Muscle of back (tissue), 13 donors: ENCODE data around the gene PCGF1. TPM values are rescaled to one million over a fixed set of nuclear protein-coding genes. Genes with fewer than 3 reads are reported as not detected.

ENCODE experiments used
- DNase-seq, 3 donors: peaks; one replicate each; pipeline versions ENCODE4 v3.0.0 to v3.0.0-alpha.2; 2013
- long read RNA-seq, 9 donors: transcript quantifications; one replicate each; lab custom pipeline, GENCODE V29; 2026
- polyA plus RNA-seq, 10 donors: library from polyadenylated mRNA; unstranded; fragments of 120-200 nt; gene quantifications; one replicate each; pipeline ENCODE4 v1.2.1, GENCODE V29; 2013; ENCODE audit not compliant: insufficient read length in 10 of 10

Gene PCGF1
- polyA plus RNA-seq = 10 to 100 TPM; 10.3 to 16.0 (median 12.5) TPM
- long read RNA-seq, donor 1, partial matches to known transcripts = 0 of 5 reads
- long read RNA-seq, donor 1, other reads (novel, unspliced or antisense) = 0 of 5 reads
- long read RNA-seq, donor 2, partial matches to known transcripts = 0 of 5 reads
- long read RNA-seq, donor 2, other reads (novel, unspliced or antisense) = 0 of 5 reads
- long read RNA-seq, donor 3 = 0 reads
- long read RNA-seq, donor 4 = 0 reads
- long read RNA-seq, donor 5, partial matches to known transcripts = 0 of 5 reads
- long read RNA-seq, donor 5, other reads (novel, unspliced or antisense) = 0 of 5 reads
- long read RNA-seq, donor 6, partial matches to known transcripts = 0 of 7 reads
- long read RNA-seq, donor 6, other reads (novel, unspliced or antisense) = 0 of 7 reads
- long read RNA-seq, donor 7, partial matches to known transcripts = 0 of 1 reads
- long read RNA-seq, donor 7, other reads (novel, unspliced or antisense) = 0 of 1 reads
- long read RNA-seq, donor 8, partial matches to known transcripts = 0 of 5 reads
- long read RNA-seq, donor 8, other reads (novel, unspliced or antisense) = 0 of 5 reads
- long read RNA-seq, donor 9 = 0 reads

- DNase-seq = peak; percentile 98 to 100 (median 99)
Measured at GRCh38 chr2:74507145-74507925, at the start of gene PCGF1. Gene PCGF1, minus strand, starts transcription at chr2:74507695. Its CDS starts 27 bp downstream, at chr2:74507668.

DNA sequence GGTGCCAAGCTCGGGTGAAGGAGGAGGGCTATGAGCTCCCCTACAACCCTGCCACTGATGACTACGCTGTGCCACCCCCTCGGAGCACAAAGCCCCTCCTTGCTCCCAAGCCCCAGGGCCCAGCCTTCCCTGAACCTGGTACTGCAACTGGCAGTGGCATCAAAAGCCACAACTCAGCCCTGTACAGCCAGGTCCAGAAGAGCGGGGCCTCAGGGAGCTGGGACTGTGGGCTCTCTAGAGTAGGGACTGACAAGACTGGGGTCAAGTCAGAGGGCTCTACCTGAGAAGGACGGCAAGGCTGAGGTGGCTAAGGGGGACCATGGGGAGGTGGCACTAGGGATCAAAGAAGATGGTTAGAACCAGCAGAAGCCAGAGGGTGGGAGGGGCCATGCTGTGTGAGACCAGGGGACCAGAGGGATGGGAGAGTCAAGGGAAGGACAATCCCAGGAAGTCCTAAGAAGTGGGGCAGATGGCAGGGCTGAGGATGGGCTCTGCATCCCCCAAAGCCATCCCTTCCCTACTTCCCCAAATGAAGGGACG lies 49.4 kb upstream of the PCGF1 start:
- no peak for DNase-seq

- no peak for DNase-seq
Measured at GRCh38 chr2:74556159-74556558, 48.7 kb upstream of the PCGF1 start.

- no peak for DNase-seq
Measured at GRCh38 chr2:74555610-74556103, 48.2 kb upstream of the PCGF1 start.

DNA sequence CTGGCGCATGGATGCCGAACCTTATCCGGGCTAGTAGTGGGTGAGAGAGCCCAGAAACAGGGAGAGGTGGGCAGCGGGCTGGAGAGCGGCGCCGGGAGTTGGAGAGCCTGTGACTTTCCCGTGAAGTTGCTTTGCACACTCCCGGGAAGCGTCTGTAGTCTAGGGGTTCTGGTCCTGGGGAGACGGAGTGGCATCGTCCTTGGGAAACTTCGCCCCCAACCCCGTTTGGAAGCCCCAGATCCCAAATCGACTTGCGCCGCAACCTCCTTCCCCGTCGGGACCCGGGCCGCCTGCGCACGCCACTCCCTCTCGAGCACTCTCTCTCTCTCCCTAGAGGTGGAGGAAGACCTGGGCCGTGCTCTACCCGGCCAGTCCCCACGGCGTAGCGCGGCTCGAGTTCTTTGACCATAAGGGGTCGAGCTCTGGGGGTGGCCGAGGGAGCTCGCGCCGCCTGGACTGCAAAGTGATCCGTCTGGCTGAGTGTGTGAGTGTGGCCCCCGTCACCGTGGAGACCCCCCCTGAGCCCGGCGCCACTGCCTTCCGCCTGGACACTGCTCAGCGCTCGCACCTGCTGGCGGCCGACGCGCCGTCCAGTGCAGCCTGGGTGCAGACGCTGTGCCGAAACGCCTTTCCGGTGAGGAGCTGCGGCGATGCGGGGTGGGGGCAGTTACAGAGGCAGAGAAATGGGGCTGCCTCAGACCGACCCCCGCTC lies 47.5 kb upstream of the PCGF1 start:
- no peak for DNase-seq

DNA sequence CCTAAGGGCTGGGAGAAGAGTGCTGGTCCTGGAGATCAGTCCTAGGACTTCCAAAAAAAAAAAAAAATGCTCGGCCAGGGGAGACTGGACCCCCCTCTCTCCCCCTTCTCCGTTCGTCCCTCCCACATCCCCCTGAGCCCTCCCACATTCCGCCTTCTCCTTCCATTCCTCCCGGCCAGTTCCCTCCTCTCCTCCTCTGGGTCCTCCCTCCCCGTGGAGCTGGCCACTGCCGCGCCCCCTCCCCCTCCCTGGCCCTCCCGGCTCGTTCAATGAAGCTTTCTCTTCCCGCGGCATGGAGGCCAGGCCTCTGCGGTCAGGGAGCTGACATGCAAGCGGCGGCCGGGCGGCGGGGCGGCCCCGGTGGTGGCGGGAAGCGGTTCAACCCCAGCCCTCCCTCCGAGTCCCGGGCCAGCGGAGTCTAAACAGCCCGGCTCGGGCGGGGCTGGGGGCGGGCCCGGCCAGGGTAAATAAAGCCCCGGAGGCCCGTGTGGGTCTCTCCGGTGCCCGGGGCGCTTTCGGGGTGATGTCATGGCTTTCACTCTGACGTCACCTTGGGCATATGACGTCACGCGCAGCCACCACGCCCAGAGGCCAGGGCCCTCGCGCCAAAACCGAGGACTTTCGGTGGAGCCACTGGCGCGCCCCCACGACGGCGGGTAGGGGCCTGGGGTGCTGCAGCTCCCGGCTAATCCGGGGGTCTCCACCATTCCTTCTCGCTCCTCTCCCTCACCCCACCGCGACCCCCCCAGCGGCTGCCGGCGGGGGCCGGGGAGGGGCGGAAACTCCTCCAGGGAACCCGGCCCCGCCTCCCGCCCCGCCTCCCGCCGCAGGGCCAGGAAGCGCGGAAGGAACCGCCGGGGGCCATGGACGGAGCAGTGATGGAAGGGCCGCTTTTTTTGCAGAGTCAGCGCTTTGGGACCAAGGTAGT lies 46.7 kb upstream of the PCGF1 start, which contains the start of the genes DOK1 and LOXL3:
Gene DOK1, plus strand, starts transcription at position 829 of the 928 bp plus-strand sequence. Its CDS starts 35 bp downstream, at position 864.
Gene LOXL3, minus strand, starts transcription at position 51 of the 928 bp plus-strand sequence. CDS start 1,308 bp downstream, outside the sequence.
- DNase-seq = peak; percentile 86 to 95 (median 89)

- DNase-seq = peak in 1 of 3 donors; percentile 56
Measured at GRCh38 chr2:74552914-74553811, 45.7 kb upstream of the PCGF1 start.

- DNase-seq = no peak
Measured at GRCh38 chr2:74551942-74552913, 44.7 kb upstream of the PCGF1 start.

DNA sequence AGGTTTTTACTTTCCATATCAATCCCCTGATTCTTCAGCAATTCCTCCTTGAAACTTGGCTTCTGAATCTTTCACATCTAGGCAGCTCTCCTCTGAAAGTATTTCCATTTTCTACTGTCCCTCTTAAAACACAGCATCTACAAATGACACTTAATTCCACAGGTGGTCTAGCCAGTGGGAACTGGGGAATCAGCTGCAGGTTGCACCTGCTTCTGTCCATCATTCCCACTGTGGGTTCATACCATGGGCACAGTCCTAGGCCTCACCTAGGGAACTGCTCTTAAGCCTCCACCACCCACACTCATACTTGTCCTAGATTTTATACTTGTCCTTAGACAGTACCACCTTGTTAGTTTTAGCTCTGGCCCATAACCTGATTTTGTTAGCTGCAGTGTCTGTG lies 44.0 kb upstream of the PCGF1 start:
- no peak for DNase-seq

- DNase-seq = no peak
Measured at GRCh38 chr2:74550231-74550630, 42.7 kb upstream of the PCGF1 start.

DNA sequence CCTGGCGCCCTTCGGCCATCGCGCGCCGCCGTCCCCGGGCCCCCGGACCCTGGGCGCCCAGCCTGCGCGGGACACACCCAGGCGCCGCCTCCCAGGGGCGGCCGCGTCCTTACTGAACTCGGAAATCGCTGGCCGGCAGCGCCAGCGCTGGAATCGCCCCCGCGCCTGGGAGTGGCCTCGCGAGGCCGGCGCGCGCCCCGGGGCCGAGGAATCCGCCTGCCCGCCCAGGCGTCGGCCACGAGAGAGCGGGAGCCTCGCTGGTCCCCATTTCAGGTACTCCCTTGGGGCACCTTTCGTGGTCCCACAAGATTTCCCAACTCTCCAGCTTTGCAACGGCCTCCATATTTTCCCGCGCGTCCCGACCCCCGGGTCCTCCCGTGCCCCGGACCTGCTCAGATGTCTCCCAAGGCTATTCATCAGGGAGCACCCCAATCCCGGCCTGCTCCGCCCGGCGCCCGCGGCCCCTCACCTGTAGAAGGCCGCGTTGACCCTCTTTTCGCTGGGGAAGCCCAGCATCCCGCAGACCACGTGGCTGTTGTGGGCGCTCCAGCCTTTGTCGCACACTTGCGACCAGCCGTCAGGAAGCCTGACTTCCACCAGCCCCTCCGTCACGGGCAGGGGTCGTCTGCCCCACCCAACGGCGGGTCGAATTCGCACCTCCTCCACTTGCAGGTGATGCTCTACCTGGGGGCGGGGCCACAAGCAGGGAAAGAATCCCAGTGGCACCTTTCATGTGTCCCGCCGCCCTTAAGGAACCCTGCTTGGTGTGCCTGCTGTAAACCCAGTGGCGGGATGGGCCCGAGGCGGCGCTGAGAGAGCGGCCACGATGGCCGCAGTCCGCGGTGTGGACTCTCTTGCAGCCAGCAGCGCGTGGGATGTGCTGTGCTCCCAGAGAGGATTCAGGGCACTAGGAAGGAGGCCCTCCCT lies 41.7 kb upstream of the PCGF1 start:
- DNase-seq = peak in 2 of 3 donors; percentile 47 to 79

GRCh38 chr2:74548285-74548899 lies 40.9 kb upstream of the PCGF1 start:
- DNase-seq = peak in 1 of 3 donors; percentile 85

GRCh38 chr2:74546004-74546403 lies 38.5 kb upstream of the PCGF1 start:
- no peak for DNase-seq

GRCh38 chr2:74544634-74545033 lies 37.1 kb upstream of the PCGF1 start:
- no peak for DNase-seq

DNA sequence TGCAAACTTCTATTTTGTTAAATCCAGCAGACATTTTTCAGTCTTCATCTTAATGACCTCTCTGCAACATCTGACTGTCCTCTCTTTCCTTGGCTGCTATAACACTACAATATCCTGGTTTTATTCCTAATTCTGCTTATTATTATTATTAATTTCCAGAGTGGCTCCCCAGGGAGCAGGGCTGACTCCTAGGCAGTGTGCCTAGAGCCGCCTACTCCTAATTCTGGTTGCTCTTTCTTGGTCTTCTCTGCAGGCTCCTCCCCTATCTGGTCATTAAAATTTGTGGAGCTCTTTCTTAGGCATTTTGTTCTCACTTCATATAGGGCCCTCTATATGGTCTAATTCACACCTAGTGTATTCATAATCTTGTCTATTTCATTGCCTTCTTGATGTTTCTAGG lies 35.5 kb upstream of the PCGF1 start:
- no peak for DNase-seq

DNA sequence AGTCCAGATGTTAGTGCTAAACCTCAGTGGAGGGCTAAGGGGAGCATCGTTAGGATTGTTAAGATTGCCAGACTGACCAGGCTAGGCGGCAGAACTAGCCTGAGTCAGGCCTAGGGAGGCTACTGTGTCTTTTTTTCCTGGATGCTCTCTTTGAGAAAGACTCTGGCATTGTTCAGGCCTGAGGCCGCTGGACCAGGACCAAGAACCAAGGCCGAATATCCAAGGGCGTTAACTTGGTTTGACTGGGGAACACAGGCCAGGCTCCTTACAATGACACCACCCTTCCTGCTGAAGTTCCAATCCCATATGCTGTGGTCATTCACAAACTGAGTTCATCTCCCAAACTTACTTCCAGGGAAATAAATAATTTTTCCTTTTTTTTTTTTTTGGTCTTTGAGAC lies 32.8 kb upstream of the PCGF1 start:
- no peak for DNase-seq
